NCI-H82 (cell line): ENCODE measurements around the gene CD96.
A peak's percentile ranks its signal among the peaks of the same experiment; 100 is the strongest.

Experiments
- DNase-seq: peaks from one replicate; lab custom pipeline; 2025; lab: John Stamatoyannopoulos, UW

The CD96 gene

GRCh38 chr3:111566844-111567243 is 24.8 kb downstream of the CD96 start:
- DNase-seq: no peak

DNA sequence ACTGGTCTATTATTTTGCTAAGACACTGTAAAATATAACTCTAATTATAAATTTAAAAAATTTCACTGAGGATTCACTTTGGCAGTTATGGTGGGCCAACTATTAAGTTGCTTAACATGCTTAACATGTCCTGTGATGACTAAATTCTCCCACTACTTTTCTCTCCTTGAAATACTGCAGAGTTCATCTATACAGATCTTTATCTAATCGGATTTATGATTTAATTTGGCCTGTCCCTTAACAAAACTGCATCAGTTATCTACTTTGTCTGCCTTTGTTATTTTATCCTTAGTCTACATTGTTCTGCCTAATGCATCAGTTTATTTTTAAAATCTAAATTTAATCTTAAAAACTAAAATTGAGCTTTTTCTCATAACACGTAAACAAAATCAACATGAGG is 26.4 kb downstream of the CD96 start:
- DNase-seq: peak; percentile 36

GRCh38 chr3:111568911-111569310 is 26.9 kb downstream of the CD96 start:
- DNase-seq: no peak

DNA sequence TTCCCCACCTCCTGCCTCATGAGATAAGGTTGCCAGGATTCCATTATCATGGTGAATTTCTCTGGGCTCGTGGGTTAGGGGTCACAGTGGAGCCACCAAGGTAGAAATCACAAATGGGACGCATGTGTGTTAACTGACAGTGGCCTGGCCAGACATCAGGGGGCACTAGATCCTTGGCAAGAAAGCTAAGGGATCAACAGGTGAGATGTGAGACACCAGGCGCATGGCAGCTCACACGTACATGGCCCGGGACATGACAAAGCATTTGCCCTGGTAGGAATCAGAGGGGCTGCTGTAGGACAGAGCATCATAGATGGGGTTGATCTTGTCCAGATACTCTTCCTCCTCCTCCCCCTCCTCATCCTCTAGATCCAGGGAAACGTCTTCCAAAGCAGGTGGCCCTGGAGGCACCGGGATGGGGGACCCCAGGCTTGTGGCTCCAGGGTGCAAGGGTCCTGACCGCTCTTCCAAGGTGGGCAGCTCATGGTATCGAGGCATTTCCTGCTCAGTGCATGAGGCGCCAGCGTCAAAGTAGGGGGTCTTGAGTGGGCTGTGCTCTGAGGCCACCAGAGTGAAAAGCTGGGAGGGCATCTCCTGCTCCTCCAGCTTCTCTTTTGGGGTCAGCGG is 28.5 kb downstream of the CD96 start:
- DNase-seq: no peak

- no peak for DNase-seq
These were observed 29.3 kb downstream of the CD96 start for GRCh38 chr3:111571282-111571681.

DNA sequence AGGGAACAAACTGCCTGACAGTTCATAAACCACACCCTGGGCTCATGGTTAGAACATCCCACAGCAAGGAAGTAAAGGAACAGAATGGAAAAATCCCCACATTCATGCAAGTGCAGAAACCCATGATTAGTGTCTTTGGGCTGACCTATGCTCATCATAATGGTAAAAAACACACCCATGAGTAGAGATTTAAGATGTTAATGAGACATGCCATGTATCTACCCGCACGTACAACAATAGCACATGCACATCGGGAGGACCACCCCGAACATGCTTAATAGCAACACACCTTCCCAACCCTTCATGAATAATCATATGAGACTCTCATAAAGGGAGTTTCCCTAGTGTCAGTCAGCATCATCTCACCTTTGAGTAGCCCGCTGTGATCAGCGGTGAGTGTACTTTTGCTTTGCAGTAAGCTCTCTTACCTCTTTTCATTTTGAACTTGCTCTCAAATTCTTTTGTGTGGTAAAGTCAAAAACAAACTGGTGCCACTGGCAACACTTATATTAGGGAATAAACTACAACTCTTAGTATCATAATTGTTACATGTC is 30.0 kb downstream of the CD96 start:
- DNase-seq: no peak

GRCh38 chr3:111577113-111577512 is 35.1 kb downstream of the CD96 start:
- DNase-seq: no peak

GRCh38 chr3:111577798-111578685 is 36.0 kb downstream of the CD96 start:
- DNase-seq: peak; percentile 64

GRCh38 chr3:111578867-111579266 is 36.9 kb downstream of the CD96 start:
- DNase-seq: no peak

GRCh38 chr3:111579495-111579894 is 37.5 kb downstream of the CD96 start:
- no peak for DNase-seq

DNA sequence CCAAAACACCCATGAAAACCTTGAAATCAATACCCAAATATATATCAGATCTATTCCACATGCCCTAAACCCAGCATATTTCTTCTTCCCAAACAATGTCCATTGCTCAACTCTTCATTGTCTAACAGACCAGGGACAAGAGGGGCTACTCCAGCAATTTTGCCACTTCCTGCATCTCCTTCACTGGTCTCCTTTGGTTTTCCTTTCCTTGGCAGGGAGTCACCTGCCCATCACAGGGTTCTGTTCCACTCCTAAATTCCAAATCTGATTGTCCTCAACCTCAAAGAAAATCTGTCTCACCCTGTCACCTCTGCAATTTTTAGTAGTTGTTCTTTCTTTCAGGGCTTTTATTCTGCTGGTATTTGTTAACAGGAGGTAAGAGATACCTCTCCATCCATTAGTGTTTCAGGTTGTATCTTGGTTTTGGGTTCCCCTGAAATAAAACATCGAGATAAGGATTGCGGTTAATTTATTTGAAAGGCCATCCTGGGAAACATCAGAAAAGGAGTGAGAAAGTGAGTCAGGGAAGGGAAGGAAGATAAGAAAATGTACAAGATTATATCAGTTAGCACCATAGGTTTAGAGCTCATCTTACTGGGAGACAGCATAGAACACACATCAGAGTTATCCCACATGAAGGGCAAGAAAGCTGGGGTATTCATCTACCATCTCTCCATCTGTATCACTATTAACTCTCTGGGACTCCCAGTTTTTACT is 39.6 kb downstream of the CD96 start:
- no peak for DNase-seq

DNA sequence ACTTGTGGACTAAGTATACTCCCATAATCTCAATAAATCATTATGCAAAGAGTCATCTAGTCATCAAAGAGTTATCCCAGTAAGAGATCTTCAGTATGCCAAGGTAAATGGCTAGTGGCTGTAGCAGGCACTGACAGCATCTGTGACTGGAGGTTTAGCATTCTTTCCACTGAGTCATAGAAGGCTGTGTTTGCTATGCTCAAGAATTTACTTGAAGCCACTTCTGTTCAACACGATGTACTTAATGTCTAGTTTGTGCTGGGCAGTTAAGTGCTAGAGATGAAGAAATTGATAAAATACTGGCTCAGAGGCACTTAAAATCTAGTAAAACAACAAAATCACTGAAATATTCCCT is 40.1 kb downstream of the CD96 start:
- no peak for DNase-seq

- no peak for DNase-seq
These were observed 42.7 kb downstream of the CD96 start for GRCh38 chr3:111584744-111585143.

DNA sequence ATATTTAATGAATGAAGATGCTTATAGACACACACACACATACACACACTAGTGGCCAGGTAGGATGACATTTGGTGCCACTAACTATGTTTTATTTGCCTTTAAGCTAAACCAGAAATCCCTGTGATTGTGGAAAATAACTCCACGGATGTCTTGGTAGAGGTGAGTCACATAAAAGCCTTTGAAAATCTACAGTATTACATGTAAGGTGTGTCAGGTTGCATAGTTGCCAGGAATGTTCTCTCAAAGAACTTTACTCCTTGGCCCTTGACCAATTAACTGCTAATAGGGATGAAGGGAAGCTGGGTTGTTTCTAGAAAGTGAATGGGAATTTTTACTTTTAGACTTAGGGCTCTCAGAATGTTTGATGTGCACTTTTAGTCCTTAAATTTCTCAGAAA is 43.2 kb downstream of the CD96 start:
- DNase-seq: no peak

DNA sequence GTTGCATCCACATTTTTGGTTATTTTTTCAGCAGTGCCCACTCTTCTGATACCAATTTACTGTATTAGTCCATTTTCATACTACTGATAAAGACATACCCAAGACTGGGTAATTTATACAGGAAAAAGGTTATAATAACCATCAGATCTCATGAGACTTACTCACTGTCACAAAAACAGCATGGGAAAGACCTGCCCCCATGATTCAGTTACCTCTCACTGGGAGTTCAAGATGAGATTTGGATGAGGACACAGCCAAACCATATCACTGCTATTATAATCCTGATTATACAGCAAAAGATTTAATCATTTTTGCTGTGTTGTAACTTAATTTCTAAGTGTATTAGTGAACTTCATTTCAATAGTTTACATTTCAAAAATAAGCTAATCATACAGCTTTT is 46.5 kb downstream of the CD96 start:
- DNase-seq: no peak

- DNase-seq: no peak
These were observed 47.5 kb downstream of the CD96 start for GRCh38 chr3:111589303-111590142.

GRCh38 chr3:111590143-111590491 is 48.1 kb downstream of the CD96 start:
- DNase-seq: no peak

DNA sequence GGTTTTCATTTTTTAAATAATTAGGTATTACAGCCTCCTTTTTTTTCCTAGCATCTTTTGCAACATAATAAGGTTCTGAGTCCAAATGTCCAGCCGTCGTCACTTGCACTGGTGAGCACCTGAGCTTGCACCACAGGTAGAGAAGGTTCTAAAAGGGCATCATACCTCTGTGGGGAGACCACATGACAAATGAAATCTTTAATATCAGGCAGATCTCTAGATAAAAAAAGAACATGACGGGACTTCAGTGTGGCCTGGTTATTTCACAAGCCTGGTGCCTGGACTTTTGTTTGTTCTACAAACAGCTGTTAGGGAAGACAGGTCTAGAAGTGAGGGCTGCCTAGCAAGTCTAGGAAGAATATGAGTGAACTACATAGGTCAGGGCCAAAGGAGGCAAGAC is 49.6 kb downstream of the CD96 start:
- DNase-seq: no peak

DNA sequence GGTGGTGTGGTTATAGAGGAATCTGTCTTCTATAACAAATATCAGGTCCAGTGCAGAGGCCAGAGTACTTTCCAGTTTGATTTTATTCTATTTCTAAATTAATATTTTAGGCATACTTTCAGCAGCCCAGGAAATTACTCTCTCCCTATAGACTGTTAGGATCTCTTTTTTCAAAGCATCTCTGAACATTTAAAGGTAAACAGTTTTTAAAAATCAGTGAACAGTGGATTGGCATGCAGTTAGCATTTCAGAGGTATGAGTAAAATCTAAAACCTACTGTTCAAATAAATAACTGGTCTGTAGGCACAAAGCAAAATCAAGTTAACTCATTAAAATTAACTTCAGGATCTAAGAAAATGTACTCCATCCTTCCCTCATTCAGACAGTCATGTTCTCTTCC is 50.1 kb downstream of the CD96 start:
- DNase-seq: no peak

GRCh38 chr3:111592936-111593335 is 50.9 kb downstream of the CD96 start:
- no peak for DNase-seq

GRCh38 chr3:111593666-111594065 is 51.7 kb downstream of the CD96 start:
- DNase-seq: no peak

- no peak for DNase-seq
These were observed 52.2 kb downstream of the CD96 start for GRCh38 chr3:111594205-111594604.
